ENCODE measurements around the gene NEBL. TPM values are rescaled to one million over a fixed set of nuclear protein-coding genes. Genes with fewer than 3 reads are reported as not detected.

NEBL gene
- total and polyA plus RNA-seq, 11 donors = 187 to 855 (median 579) TPM

GRCh38 chr10:20847512-20847911, 49.6 kb downstream of the NEBL start:
- Histone ChIP-seq H3K4me3 (no peak overlapping the region), H3K27me3 (no peaks in the 10 kb centered on the region), H3K9me3 (peaks cover 0 to 7% (median 0%) of the 10 kb centered on the region in 12 donors), H3K36me3 (peaks cover 0 to 100% (median 18%) of the 10 kb centered on the region in 9 donors), H3K27ac (no peak overlapping the region), H3K4me1 (peaks cover 0 to 12% (median 0%) of the 10 kb centered on the region in 12 donors)
- WGBS, 4 donors = 74 to 89% (median 82%) methylated on average over 2 of the region's 2 CpGs
- no peak for DNase-seq
- intact Hi-C loops (cut with DNase I) = no loop called here
- ATAC-seq = no peak
- TF ChIP-seq, protein P1, sequence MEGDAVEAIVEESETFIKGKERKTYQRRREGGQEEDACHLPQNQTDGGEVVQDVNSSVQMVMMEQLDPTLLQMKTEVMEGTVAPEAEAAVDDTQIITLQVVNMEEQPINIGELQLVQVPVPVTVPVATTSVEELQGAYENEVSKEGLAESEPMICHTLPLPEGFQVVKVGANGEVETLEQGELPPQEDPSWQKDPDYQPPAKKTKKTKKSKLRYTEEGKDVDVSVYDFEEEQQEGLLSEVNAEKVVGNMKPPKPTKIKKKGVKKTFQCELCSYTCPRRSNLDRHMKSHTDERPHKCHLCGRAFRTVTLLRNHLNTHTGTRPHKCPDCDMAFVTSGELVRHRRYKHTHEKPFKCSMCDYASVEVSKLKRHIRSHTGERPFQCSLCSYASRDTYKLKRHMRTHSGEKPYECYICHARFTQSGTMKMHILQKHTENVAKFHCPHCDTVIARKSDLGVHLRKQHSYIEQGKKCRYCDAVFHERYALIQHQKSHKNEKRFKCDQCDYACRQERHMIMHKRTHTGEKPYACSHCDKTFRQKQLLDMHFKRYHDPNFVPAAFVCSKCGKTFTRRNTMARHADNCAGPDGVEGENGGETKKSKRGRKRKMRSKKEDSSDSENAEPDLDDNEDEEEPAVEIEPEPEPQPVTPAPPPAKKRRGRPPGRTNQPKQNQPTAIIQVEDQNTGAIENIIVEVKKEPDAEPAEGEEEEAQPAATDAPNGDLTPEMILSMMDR (IDR thresholded peaks at IDR 0.05) = no peak
- no peak for TF ChIP-seq POLR2A (IDR thresholded peaks at IDR 0.05)

DNA sequence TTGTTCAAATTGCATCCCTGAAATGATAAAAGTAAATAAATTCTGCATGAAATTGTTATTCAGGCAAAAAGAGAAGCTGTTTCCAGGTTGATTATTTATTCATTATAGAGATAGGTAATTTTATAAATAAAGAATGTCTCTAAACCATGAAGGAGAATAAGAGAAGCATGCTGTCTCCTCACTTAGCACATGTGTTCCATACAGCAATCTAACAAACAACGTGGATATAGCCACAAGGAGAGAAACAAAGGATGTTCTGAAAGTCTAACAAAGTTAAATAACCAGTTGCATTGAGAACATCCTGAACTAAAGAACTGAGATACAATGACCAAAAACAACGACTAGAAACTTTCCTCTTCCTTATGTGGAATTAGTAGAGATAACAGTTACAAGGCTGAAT, 50.8 kb downstream of the NEBL start:
- TF ChIP-seq, protein P1 (IDR thresholded peaks at IDR 0.05) = no peak
- no peak for TF ChIP-seq POLR2A (IDR thresholded peaks at IDR 0.05)
- no peak overlapping the region for H3K4me3 ChIP-seq
- ATAC-seq (no peak), DNase-seq (no peak)
- peaks cover 0 to 99% (median 26%) of the 10 kb centered on the region in 9 donors for H3K36me3 ChIP-seq
- H3K27ac ChIP-seq = no peak overlapping the region
- no peaks in the 10 kb centered on the region for H3K27me3 ChIP-seq
- H3K4me1 ChIP-seq = peaks cover 0 to 12% (median 0%) of the 10 kb centered on the region in 12 donors
- 17 to 42% (median 27%) methylated on average over 2 of the region's 2 CpGs for WGBS, 4 donors
- H3K9me3 ChIP-seq = peaks cover 0 to 7% (median 0%) of the 10 kb centered on the region in 12 donors
- intact Hi-C loops (cut with DNase I) = no loop called here

DNA sequence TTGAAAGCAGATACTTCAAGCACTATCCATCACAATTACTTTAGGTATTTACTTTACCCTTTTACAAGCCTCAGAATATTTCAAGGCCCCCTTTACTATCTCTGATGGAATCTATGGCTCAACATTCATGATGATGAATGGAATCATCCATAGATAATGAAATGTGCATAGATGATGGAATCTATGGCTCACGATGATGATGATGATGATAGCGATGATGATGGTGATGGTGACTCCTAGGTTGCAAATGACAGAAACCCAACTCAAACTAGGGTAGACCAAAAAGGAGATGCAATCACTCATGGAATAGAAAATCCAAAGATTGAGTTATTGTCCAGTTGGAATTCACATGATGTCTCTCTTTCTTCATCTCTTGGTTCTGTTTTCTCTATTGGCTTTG, 55.7 kb downstream of the NEBL start:
- 90 to 97% (median 96%) methylated on average over 2 of the region's 2 CpGs for WGBS, 4 donors
- peaks cover 0 to 13% (median 0%) of the 10 kb centered on the region in 12 donors for H3K4me1 ChIP-seq
- no peak for ATAC-seq
- intact Hi-C loops (cut with DNase I) = no loop called here
- peaks cover 0 to 99% (median 38%) of the 10 kb centered on the region in 9 donors for H3K36me3 ChIP-seq
- peaks cover 0 to 20% (median 2%) of the 10 kb centered on the region in 12 donors for H3K9me3 ChIP-seq
- DNase-seq = no peak
- no peaks in the 10 kb centered on the region for H3K27me3 ChIP-seq
- no peak overlapping the region for H3K4me3 ChIP-seq
- H3K27ac ChIP-seq = no peak overlapping the region
- no peak for TF ChIP-seq POLR2A (IDR thresholded peaks at IDR 0.05)
- TF ChIP-seq, protein P1 (IDR thresholded peaks at IDR 0.05) = no peak

DNA sequence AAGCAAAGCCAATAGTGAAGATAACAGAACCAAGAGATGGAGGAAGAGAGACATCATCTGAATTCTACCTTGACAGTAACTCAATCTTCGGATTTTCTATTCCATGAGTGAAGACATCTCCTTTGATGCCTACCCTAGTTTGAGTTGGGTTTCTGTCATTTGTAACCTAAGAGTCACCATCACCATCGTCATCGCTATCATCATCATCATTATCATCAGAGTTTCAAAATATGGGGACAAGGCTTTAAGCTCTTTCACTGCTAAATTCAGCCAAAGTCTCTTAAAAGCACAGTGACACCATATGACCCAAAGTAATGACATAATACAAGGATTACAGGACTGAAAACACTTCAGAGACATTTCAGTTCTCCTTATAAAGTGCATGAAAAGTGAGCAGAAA, 57.2 kb downstream of the NEBL start:
- peaks cover 0 to 20% (median 2%) of the 10 kb centered on the region in 12 donors for H3K9me3 ChIP-seq
- TF ChIP-seq, protein P1 (IDR thresholded peaks at IDR 0.05) = no peak
- TF ChIP-seq POLR2A (IDR thresholded peaks at IDR 0.05) = no peak
- H3K36me3 ChIP-seq = peaks cover 0 to 99% (median 36%) of the 10 kb centered on the region in 9 donors
- no peaks in the 10 kb centered on the region for H3K27me3 ChIP-seq
- H3K27ac ChIP-seq = no peak overlapping the region
- WGBS, 4 donors = 91 to 92% (median 91%) methylated on average over 3 of the region's 3 CpGs
- peaks cover 0 to 26% (median 10%) of the 10 kb centered on the region in 12 donors for H3K4me1 ChIP-seq
- no peak overlapping the region for H3K4me3 ChIP-seq
- no peak for DNase-seq
- intact Hi-C loops (cut with DNase I) = no loop called here
- no peak for ATAC-seq
